Smooth muscle cell (in vitro differentiated cells): Measurements from ENCODE around the gene TXNRD2. TPM values are rescaled to one million over a fixed set of nuclear protein-coding genes. Genes with fewer than 3 reads are reported as not detected.

Experiments used
- DNase-seq: peaks from one replicate; lab custom pipeline; 2025; ENCODE audit not compliant: unreplicated experiment; lab: John Stamatoyannopoulos, UW
- H2AFZ ChIP-seq: fragments of 200-600 bp; sonication (generic); 2 replicates; pipeline ENCODE4 v1.6.0; 2016; ENCODE audit warnings: antibody characterized with exemption, low read depth, mild to moderate bottlenecking
- H3F3A ChIP-seq: fragments of 200-600 bp; sonication (generic); 2 replicates; pipeline ENCODE4 v1.6.0; 2017; ENCODE audit warnings: antibody characterized with exemption, low read depth
- H3K27ac ChIP-seq: fragments of 200-600 bp; sonication (generic); 2 replicates; pipeline ENCODE4 v1.5.1; 2016; ENCODE audit warnings: low read depth, mild to moderate bottlenecking
- H3K27me3 ChIP-seq: fragments of 200-600 bp; sonication (generic); 2 replicates; pipeline ENCODE4 v1.6.1; 2016; ENCODE audit warnings: low read depth, mild to moderate bottlenecking
- H3K36me3 ChIP-seq: fragments of 200-600 bp; sonication (generic); 2 replicates; pipeline ENCODE4 v1.5.1; 2016; ENCODE audit warnings: low read depth
- H3K4me1 ChIP-seq: fragments of 200-600 bp; sonication (generic); 2 replicates; pipeline ENCODE4 v1.5.1; 2016; ENCODE audit warnings: low read depth
- H3K4me2 ChIP-seq: fragments of 200-600 bp; sonication (generic); 2 replicates; pipeline ENCODE4 v1.6.0; 2016; ENCODE audit warnings: mild to moderate bottlenecking
- H3K4me3 ChIP-seq: fragments of 200-600 bp; sonication (generic); 2 replicates; pipeline ENCODE4 v1.5.1; 2016; ENCODE audit warnings: mild to moderate bottlenecking
- H3K79me2 ChIP-seq: fragments of 200-600 bp; sonication (generic); 2 replicates; pipeline ENCODE4 v1.6.0; 2016; ENCODE audit warnings: low read depth, mild to moderate bottlenecking
- H3K9ac ChIP-seq: fragments of 200-600 bp; sonication (generic); 2 replicates; pipeline ENCODE4 v1.6.0; 2016; ENCODE audit warnings: low read depth
- H3K9me3 ChIP-seq: fragments of 200-600 bp; sonication (generic); replicated peaks from 2 replicates; pipeline ENCODE4 v1.5.1; 2016; ENCODE audit warnings: low read depth
- H4K20me1 ChIP-seq: fragments of 200-600 bp; sonication (generic); 2 replicates; pipeline ENCODE4 v1.6.0; 2016; ENCODE audit warnings: low read depth
- WGBS: methylation state at CpG from one replicate; pipeline ENCODE4 v1.1.7; 2016; ENCODE audit warnings: low lambda C conversion rate; 5-methylcytosine and 5-hydroxymethylcytosine counted together
- polyA plus RNA-seq: library from polyadenylated mRNA; unstranded; fragments of >200 nt; fragmentation: Nextera tagmentation; extraction: Ambion mirVana; gene quantifications from 2 replicates; pipeline ENCODE4 v1.2.1, GENCODE V29; 2016
- total RNA-seq: library from RNA; depleted of rRNA; stranded (reverse); fragments of >200 nt; gene quantifications from 2 replicates; pipeline ENCODE4 v1.2.3, GENCODE V29; 2014
- TF ChIP-seq, protein P1 (sequence below): fragments of 200-600 bp; sonication (generic); IDR thresholded peaks from 2 replicates; pipeline ENCODE4 v1.5.1; 2017; ENCODE audit warnings: borderline replicate concordance, mild to moderate bottlenecking, antibody characterized with exemption; ENCODE audit not compliant: insufficient read depth, poor library complexity, severe bottlenecking

Gene TXNRD2
- total and polyA plus RNA-seq, 2 experiments from 2014 or later: 3.2 TPM; not detected in 1

- Histone ChIP-seq H3K79me2 (no peaks in the 10 kb centered on the region), H3K9ac (no peak overlapping the region), H2AFZ (no peak overlapping the region), H3K4me2 (no peak overlapping the region), H3K36me3 (no peaks in the 10 kb centered on the region), H3K9me3 (no peaks in the 10 kb centered on the region), H3K27me3 (no peaks in the 10 kb centered on the region), H4K20me1 (no peaks in the 10 kb centered on the region), H3F3A (no peaks in the 10 kb centered on the region), H3K4me3 (no peak overlapping the region), H3K4me1 (peaks cover 13% of the 10 kb centered on the region), H3K27ac (no peak overlapping the region)
- DNase-seq: no peak
- 86% methylated on average over 19 of the region's 19 CpGs for WGBS
- TF ChIP-seq, protein P1, sequence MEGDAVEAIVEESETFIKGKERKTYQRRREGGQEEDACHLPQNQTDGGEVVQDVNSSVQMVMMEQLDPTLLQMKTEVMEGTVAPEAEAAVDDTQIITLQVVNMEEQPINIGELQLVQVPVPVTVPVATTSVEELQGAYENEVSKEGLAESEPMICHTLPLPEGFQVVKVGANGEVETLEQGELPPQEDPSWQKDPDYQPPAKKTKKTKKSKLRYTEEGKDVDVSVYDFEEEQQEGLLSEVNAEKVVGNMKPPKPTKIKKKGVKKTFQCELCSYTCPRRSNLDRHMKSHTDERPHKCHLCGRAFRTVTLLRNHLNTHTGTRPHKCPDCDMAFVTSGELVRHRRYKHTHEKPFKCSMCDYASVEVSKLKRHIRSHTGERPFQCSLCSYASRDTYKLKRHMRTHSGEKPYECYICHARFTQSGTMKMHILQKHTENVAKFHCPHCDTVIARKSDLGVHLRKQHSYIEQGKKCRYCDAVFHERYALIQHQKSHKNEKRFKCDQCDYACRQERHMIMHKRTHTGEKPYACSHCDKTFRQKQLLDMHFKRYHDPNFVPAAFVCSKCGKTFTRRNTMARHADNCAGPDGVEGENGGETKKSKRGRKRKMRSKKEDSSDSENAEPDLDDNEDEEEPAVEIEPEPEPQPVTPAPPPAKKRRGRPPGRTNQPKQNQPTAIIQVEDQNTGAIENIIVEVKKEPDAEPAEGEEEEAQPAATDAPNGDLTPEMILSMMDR: no peak
Measured at GRCh38 chr22:19955241-19956128, 13.9 kb upstream of the TXNRD2 start.

DNA sequence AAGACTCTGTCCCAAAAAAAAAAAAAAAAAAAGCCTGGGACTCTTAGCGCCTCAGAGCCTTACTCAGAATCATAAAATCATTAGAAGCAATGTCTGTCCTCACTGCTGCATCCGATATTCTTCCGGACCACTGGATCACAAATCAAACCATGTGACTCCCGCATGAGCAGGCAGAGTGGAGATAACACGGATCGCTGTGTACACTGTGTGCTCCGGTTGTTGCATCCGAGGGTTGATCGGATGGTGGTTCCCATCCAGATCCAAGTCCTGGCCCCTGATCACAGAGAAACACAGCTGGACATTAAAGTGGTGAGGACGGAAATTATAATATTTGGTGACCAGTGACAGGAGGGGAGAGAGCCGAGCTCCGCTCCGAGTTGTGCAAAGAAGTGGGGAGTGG, 9.7 kb upstream of the TXNRD2 start:
- no peaks in the 10 kb centered on the region for H3K9me3 ChIP-seq
- no peak for DNase-seq
- H3K4me1 ChIP-seq: peaks cover 10% of the 10 kb centered on the region
- TF ChIP-seq, protein P1: no peak
- H3K36me3 ChIP-seq: no peaks in the 10 kb centered on the region
- WGBS: 89% methylated on average over 13 of the region's 13 CpGs
- no peaks in the 10 kb centered on the region for H3K27me3 ChIP-seq
- no peak overlapping the region for H3K4me3 ChIP-seq
- H3K9ac ChIP-seq: no peak overlapping the region
- H4K20me1 ChIP-seq: no peaks in the 10 kb centered on the region
- no peaks in the 10 kb centered on the region for H3K79me2 ChIP-seq
- H2AFZ ChIP-seq: no peak overlapping the region
- no peak overlapping the region for H3K4me2 ChIP-seq
- no peaks in the 10 kb centered on the region for H3F3A ChIP-seq
- H3K27ac ChIP-seq: no peak overlapping the region

DNA sequence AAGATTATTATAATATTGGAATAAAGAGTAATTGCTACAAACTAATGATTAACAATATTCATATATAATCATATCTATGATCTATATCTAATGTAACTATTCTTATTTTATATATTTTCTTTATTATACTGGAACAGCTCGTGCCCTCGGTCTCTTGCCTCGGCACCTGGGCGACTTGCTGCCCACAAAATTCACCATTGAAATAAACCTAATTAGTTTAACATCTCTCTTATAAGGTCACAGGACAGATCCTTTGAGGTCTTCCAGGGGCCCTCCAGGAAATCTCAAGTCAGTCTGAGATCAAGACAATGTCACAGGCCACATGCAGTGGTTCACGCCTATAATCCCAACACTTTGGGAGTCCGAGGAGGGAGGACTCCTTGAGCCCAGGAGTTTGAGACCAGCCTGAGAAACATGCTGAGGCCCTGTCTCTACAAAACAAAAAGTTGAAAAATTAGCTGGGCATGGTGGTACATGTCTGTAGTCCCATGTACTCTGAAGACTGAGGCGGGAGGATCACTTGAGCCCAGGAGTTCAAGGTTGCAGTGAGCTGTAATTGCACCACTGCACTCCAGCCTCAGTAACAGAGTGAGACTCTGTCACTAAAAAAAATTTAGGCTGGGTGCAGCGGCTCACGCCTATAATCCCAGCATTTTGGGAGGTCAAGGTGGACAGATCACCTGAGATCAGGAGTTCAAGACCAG, 6.6 kb upstream of the TXNRD2 start:
- Histone ChIP-seq H3K9me3 (no peaks in the 10 kb centered on the region), H4K20me1 (no peaks in the 10 kb centered on the region), H3K36me3 (no peaks in the 10 kb centered on the region), H3K4me3 (no peak overlapping the region), H2AFZ (no peak overlapping the region), H3K9ac (no peak overlapping the region), H3K27me3 (no peaks in the 10 kb centered on the region), H3K4me2 (no peak overlapping the region), H3K79me2 (no peaks in the 10 kb centered on the region), H3K27ac (no peak overlapping the region), H3K4me1 (peaks cover 13% of the 10 kb centered on the region), H3F3A (peaks cover 1% of the 10 kb centered on the region)
- TF ChIP-seq, protein P1: no peak
- no peak for DNase-seq
- 85% methylated on average over 9 of the region's 9 CpGs for WGBS
